ENCODE data around the gene BAD.

BAD gene

GRCh38 chr11:64261556-64262080, 22.8 kb downstream of the BAD start:
- FAIRE-seq: no peak

DNA sequence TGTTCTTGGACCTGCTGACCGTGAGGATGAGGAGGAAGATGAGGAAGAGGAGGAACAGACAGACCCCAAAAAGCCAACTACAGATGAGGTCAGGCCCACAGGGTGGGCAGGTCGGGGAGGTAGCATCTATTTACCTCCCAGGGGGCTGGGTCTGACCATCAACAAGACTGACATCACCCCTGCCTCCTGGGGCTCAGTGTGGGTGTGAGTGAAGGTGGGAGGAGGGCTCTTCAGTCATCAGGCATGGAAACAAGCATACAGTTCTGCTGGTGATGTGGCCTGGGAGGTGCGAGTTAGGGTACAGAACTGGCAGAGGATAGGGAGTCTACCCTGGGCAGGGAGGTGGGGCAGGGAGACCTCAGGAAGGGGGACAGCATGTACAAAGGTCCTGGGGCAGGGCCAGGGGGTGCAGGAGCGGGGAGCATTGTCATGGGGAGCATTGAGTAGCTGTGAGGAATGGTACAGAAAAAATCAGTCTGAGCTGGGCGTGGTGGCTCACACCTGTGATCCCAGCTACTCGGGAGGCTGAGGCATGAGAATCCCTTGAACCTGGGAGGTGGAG, 24.2 kb downstream of the BAD start:
- no peak for DNase-seq (ENCODE audit: low spot score)
- FAIRE-seq: peak; percentile 53

More at GRCh38 chr11:64261556-64262080, 22.8 kb downstream of the BAD start:
- no peak for DNase-seq (ENCODE audit: low spot score)

- DNase-seq (ENCODE audit: low spot score) (no peak), FAIRE-seq (no peak)
Observed at GRCh38 chr11:64259533-64260067, 24.9 kb downstream of the BAD start.

GRCh38 chr11:64258946-64259532, 25.4 kb downstream of the BAD start:
- FAIRE-seq (no peak), DNase-seq (ENCODE audit: low spot score) (no peak)

DNA sequence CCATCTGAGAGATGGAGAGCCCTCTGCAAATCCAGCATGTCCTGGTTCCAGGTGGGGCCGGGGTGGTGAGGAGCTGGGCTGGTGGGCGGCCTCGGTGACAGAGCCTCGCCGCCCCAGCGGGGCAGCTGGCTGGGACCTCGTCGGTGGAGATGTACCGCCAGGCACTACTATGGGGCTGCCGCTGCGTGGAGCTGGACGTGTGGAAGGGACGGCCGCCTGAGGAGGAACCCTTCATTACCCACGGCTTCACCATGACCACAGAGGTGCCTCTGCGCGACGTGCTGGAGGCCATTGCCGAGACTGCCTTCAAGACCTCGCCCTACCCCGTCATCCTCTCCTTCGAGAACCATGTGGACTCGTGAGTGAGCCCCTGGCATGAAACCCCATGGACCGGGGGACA, 26.1 kb downstream of the BAD start:
- no peak for DNase-seq (ENCODE audit: low spot score)
- FAIRE-seq: no peak

DNA sequence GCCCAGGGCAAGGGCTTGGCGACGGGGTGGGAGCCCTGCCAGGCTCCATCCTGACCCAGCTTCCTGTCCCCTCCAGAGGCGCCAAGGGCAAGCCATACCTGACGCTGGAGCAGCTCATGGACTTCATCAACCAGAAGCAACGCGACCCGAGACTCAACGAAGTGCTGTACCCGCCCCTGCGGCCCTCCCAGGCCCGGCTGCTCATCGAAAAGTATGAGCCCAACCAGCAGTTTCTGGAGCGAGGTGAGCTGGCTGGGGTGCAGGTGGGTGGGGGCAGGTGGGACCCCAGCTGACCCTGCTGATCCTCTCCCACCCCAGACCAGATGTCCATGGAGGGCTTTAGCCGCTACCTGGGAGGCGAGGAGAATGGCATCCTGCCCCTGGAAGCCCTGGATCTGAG, 28.2 kb downstream of the BAD start:
- no peak for DNase-seq (ENCODE audit: low spot score)
- no peak for FAIRE-seq

GRCh38 chr11:64255135-64256128, 29.0 kb downstream of the BAD start:
- DNase-seq (ENCODE audit: low spot score): no peak
- no peak for FAIRE-seq

GRCh38 chr11:64254326-64254725, 30.1 kb downstream of the BAD start:
- DNase-seq (ENCODE audit: low spot score) (no peak), FAIRE-seq (no peak)

GRCh38 chr11:64253481-64253880, 31.0 kb downstream of the BAD start:
- FAIRE-seq (no peak), DNase-seq (ENCODE audit: low spot score) (no peak)

GRCh38 chr11:64253043-64253442, 31.4 kb downstream of the BAD start:
- no peak for FAIRE-seq
- no peak for DNase-seq (ENCODE audit: low spot score)

- FAIRE-seq: no peak
- peak; percentile 74 for DNase-seq (ENCODE audit: low spot score)
Observed at GRCh38 chr11:64252003-64252872, 32.2 kb downstream of the BAD start.

DNA sequence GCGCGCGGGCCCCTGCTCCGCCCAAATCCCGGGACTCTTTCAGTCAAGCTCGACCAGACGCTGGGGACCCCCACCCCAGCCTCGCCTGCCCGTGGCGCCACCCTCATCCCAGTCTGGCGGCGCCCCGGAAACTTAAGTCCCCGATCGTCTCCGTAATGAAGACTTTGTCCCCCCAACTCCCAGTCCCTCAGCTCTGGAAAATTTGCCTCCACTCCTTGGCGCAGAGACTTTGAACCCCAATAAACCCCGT, 32.8 kb downstream of the BAD start:
- DNase-seq (ENCODE audit: low spot score) (no peak), FAIRE-seq (no peak)

- DNase-seq (ENCODE audit: low spot score) (peak; percentile 85), FAIRE-seq (no peak)
Observed at GRCh38 chr11:64251016-64251752, 33.3 kb downstream of the BAD start, which contains the start of gene PLCB3. Gene PLCB3, plus strand, starts transcription at chr11:64251530. Its CDS starts 120 bp downstream, at chr11:64251650.

DNA sequence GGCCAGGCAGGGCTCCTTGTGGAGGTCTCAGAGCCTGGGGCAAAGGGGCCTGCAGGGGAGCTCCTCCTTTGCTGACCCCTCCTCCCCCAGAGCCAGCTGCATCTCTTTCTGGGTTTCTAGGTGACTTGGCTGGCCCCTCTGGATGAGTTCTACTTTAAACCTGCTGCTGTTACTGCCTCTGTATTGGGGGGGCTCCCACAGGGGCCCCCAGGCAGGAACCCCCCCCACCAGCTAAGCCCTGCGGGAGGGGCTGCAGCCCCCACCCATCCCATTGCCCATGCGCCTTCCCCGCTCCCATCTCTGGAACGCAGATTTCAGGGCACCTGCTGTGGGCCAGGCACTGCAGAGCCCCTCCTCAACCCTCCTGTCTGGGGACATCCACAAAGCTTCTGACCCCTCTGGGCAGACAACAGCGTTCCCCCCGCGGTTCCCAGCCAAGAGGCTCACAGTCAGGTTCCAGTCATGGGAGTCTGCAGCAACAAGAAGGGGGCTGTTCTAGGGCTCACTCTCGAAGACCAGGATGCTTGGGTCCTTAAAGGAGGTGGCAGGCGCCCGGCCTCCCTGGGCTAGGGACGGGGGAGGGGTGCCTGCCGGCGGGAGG, 34.0 kb downstream of the BAD start:
- DNase-seq (ENCODE audit: low spot score) (peak; percentile 35), FAIRE-seq (no peak)

DNA sequence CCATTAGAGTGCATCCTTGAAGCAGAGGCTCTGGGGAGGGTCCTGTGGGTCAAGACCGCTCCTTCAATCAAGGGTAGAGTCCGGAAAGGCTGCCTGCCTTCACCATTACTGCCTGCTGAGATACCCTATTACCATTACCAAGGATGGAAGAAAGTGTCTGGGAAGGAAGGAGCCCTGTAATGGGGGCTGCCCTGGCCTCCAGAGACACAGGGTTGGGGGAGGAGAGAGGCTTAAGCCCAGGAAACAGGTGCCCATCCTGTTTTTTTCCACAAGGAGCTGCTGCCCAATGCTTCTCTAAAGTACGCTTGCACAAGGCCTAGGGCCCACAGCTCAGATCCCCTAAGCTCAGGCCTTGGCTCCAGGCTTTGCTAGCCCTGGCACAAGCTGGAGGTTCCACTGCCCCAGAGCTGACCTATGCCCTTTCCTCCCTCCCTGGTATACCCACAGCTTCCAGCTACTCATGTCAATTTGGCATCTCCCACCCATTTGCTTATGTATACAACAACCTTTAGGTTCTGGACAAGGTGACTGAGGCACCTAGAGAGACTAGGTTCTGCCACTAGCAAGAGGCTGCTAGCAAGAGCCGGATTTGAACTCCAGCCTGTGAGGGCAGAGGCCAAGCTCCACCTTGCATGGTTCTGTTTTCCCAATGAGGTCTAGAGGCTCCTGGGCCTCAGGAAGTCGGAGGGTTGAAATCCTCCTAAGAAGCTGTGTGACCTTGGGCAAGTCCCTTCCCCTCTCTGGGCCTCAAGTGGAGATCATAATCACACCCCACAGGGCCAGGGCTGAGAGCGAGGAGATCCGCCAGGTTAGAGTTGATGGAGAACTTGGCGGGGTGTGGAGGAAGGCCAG, 34.7 kb downstream of the BAD start:
- FAIRE-seq: no peak
- no peak for DNase-seq (ENCODE audit: low spot score)

GRCh38 chr11:64249038-64249437, 35.4 kb downstream of the BAD start:
- FAIRE-seq (no peak), DNase-seq (ENCODE audit: low spot score) (no peak)

DNA sequence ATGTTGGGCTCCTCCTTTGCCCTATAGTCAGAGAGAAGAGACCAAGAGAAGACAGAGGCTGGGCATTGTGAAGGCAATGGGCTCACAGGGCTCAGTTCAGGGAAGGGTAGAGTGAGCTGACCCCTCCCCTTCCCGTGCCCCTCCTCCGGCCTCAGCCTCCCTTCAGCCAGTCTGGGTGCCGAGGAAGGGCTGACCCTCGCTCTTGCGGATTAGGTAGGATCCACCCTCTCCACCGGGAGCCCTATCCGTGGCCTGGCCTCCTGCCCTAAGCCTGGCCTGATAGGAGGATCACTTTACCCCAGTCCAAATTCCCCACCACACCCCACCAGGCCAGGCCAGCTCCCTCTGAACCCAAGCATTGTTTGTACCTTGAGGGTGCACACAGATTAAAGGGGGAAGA, 35.9 kb downstream of the BAD start:
- FAIRE-seq (no peak), DNase-seq (ENCODE audit: low spot score) (no peak)

DNA sequence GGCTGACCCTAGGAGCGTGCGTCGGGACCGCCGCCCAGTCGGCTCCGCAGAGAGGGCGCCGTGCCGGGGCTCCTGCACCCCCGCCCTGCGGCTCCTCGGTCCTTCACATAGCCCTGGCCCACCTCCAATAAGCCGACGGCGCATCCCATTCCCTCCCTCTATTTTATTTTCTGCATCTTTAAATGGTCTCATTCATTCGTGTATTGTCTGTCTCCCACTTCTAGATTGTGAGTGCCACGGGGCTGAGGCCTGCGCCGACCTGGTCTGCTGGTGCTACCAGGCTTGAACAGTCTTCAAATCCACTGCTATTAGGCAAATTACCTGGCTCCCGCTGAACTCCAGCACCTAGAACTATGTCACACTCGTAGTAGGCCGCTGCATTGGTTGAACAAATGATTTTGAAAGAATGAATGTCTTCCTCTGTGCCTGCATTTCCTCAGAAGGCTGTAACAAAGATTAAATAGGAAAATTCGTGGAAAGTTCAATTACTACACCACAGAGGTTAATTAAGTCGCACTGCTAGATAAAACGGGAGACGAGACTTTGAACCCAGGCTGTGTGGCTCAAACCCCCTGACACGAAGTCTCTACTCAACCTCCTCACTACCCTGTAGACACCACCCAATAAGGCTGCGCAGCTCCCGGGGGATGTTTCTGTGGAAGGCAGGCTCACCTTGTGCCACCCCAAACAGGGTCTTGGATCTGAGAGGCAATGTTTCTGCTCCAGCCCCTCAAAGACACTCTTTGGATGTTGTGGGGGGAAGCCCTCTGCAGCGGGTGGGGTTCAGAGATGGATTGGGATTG, 36.5 kb downstream of the BAD start:
- no peak for FAIRE-seq
- no peak for DNase-seq (ENCODE audit: low spot score)
